Measurements from ENCODE around the gene DCHS2. TPM values are rescaled to one million over a fixed set of nuclear protein-coding genes. Genes with fewer than 3 reads are reported as not detected.

Gene DCHS2
- total RNA-seq, 1 experiment from 2014 or later: not detected

GRCh38 chr4:154417373-154417673 is 74.3 kb downstream of the DCHS2 start:
- no peaks in the 10 kb centered on the region for H3K79me2 ChIP-seq (ENCODE audit: low read length)
- no peaks in the 10 kb centered on the region for H3K36me3 ChIP-seq (ENCODE audit: insufficient read depth, low read length)
- no peaks in the 10 kb centered on the region for H4K20me1 ChIP-seq (ENCODE audit: insufficient read depth, low read depth, low read length)
- no peak overlapping the region for H3K27ac ChIP-seq (ENCODE audit: low read length)
- H2AFZ ChIP-seq (ENCODE audit: low read length): no peak overlapping the region
- no peak for DNase-seq
- no peak overlapping the region for H3K4me3 ChIP-seq (ENCODE audit: low read length)
- no peak overlapping the region for H3K9ac ChIP-seq (ENCODE audit: low read length)
- H3K4me2 ChIP-seq (ENCODE audit: low read depth, low read length, poor library complexity, severe bottlenecking): no peak overlapping the region
- H3K9me3 ChIP-seq (ENCODE audit: low read length): no peaks in the 10 kb centered on the region
- no peaks in the 10 kb centered on the region for H3K27me3 ChIP-seq (ENCODE audit: low read length)
- no peaks in the 10 kb centered on the region for H3K9me2 ChIP-seq (replicated peaks; ENCODE audit: insufficient read depth, low read length)
- H3K4me1 ChIP-seq (ENCODE audit: low read length): no peaks in the 10 kb centered on the region

GRCh38 chr4:154416190-154416547 is 75.4 kb downstream of the DCHS2 start:
- Histone ChIP-seq H4K20me1 (ENCODE audit: insufficient read depth, low read depth, low read length) (no peaks in the 10 kb centered on the region), H3K4me2 (ENCODE audit: low read depth, low read length, poor library complexity, severe bottlenecking) (no peak overlapping the region), H3K9me3 (ENCODE audit: low read length) (no peaks in the 10 kb centered on the region), H2AFZ (ENCODE audit: low read length) (no peak overlapping the region), H3K9me2 (replicated peaks; ENCODE audit: insufficient read depth, low read length) (no peaks in the 10 kb centered on the region), H3K4me1 (ENCODE audit: low read length) (no peaks in the 10 kb centered on the region), H3K4me3 (ENCODE audit: low read length) (no peak overlapping the region), H3K9ac (ENCODE audit: low read length) (no peak overlapping the region), H3K27me3 (ENCODE audit: low read length) (no peaks in the 10 kb centered on the region), H3K36me3 (ENCODE audit: insufficient read depth, low read length) (no peaks in the 10 kb centered on the region), H3K79me2 (ENCODE audit: low read length) (no peaks in the 10 kb centered on the region), H3K27ac (ENCODE audit: low read length) (no peak overlapping the region)
- no peak for DNase-seq

- no peaks in the 10 kb centered on the region for H3K4me1 ChIP-seq (ENCODE audit: low read length)
- H3K27me3 ChIP-seq (ENCODE audit: low read length): no peaks in the 10 kb centered on the region
- H3K9me3 ChIP-seq (ENCODE audit: low read length): no peaks in the 10 kb centered on the region
- H3K4me3 ChIP-seq (ENCODE audit: low read length): no peak overlapping the region
- H3K27ac ChIP-seq (ENCODE audit: low read length): no peak overlapping the region
- H3K79me2 ChIP-seq (ENCODE audit: low read length): no peaks in the 10 kb centered on the region
- H2AFZ ChIP-seq (ENCODE audit: low read length): no peak overlapping the region
- H3K9ac ChIP-seq (ENCODE audit: low read length): no peak overlapping the region
- no peak overlapping the region for H3K4me2 ChIP-seq (ENCODE audit: low read depth, low read length, poor library complexity, severe bottlenecking)
- no peaks in the 10 kb centered on the region for H3K36me3 ChIP-seq (ENCODE audit: insufficient read depth, low read length)
- H4K20me1 ChIP-seq (ENCODE audit: insufficient read depth, low read depth, low read length): no peaks in the 10 kb centered on the region
- no peaks in the 10 kb centered on the region for H3K9me2 ChIP-seq (replicated peaks; ENCODE audit: insufficient read depth, low read length)
- no peak for DNase-seq
Observed at GRCh38 chr4:154415313-154415712, 76.3 kb downstream of the DCHS2 start.

- H3K9ac ChIP-seq (ENCODE audit: low read length): no peak overlapping the region
- no peaks in the 10 kb centered on the region for H4K20me1 ChIP-seq (ENCODE audit: insufficient read depth, low read depth, low read length)
- no peaks in the 10 kb centered on the region for H3K79me2 ChIP-seq (ENCODE audit: low read length)
- H3K36me3 ChIP-seq (ENCODE audit: insufficient read depth, low read length): no peaks in the 10 kb centered on the region
- no peak for DNase-seq
- no peaks in the 10 kb centered on the region for H3K9me3 ChIP-seq (ENCODE audit: low read length)
- no peak overlapping the region for H3K27ac ChIP-seq (ENCODE audit: low read length)
- no peak overlapping the region for H3K4me3 ChIP-seq (ENCODE audit: low read length)
- no peaks in the 10 kb centered on the region for H3K4me1 ChIP-seq (ENCODE audit: low read length)
- H3K4me2 ChIP-seq (ENCODE audit: low read depth, low read length, poor library complexity, severe bottlenecking): no peak overlapping the region
- H3K27me3 ChIP-seq (ENCODE audit: low read length): no peaks in the 10 kb centered on the region
- H2AFZ ChIP-seq (ENCODE audit: low read length): no peak overlapping the region
- H3K9me2 ChIP-seq (replicated peaks; ENCODE audit: insufficient read depth, low read length): no peaks in the 10 kb centered on the region
Observed at GRCh38 chr4:154414796-154415195, 76.8 kb downstream of the DCHS2 start.

- Histone ChIP-seq H3K4me3 (ENCODE audit: low read length) (no peak overlapping the region), H2AFZ (ENCODE audit: low read length) (no peak overlapping the region), H3K9ac (ENCODE audit: low read length) (no peak overlapping the region)
Observed at GRCh38 chr4:154414371-154414770, 77.2 kb downstream of the DCHS2 start.

GRCh38 chr4:154407443-154407842 is 84.2 kb downstream of the DCHS2 start:
- Histone ChIP-seq H3K4me1 (ENCODE audit: low read length) (no peaks in the 10 kb centered on the region), H3K4me2 (ENCODE audit: low read depth, low read length, poor library complexity, severe bottlenecking) (no peak overlapping the region), H2AFZ (ENCODE audit: low read length) (no peak overlapping the region), H3K9me3 (ENCODE audit: low read length) (no peaks in the 10 kb centered on the region), H3K27ac (ENCODE audit: low read length) (no peak overlapping the region), H3K9me2 (replicated peaks; ENCODE audit: insufficient read depth, low read length) (no peaks in the 10 kb centered on the region), H3K79me2 (ENCODE audit: low read length) (no peaks in the 10 kb centered on the region), H4K20me1 (ENCODE audit: insufficient read depth, low read depth, low read length) (no peaks in the 10 kb centered on the region), H3K4me3 (ENCODE audit: low read length) (no peak overlapping the region), H3K27me3 (ENCODE audit: low read length) (no peaks in the 10 kb centered on the region), H3K9ac (ENCODE audit: low read length) (no peak overlapping the region), H3K36me3 (ENCODE audit: insufficient read depth, low read length) (no peaks in the 10 kb centered on the region)
- DNase-seq: no peak

More at GRCh38 chr4:154414371-154414770, 77.2 kb downstream of the DCHS2 start:
- Histone ChIP-seq H3K27ac (ENCODE audit: low read length) (no peak overlapping the region), H3K4me2 (ENCODE audit: low read depth, low read length, poor library complexity, severe bottlenecking) (no peak overlapping the region), H3K9me2 (replicated peaks; ENCODE audit: insufficient read depth, low read length) (no peaks in the 10 kb centered on the region), H4K20me1 (ENCODE audit: insufficient read depth, low read depth, low read length) (no peaks in the 10 kb centered on the region), H3K36me3 (ENCODE audit: insufficient read depth, low read length) (no peaks in the 10 kb centered on the region), H3K27me3 (ENCODE audit: low read length) (no peaks in the 10 kb centered on the region), H3K9me3 (ENCODE audit: low read length) (no peaks in the 10 kb centered on the region), H3K4me1 (ENCODE audit: low read length) (no peaks in the 10 kb centered on the region), H3K79me2 (ENCODE audit: low read length) (no peaks in the 10 kb centered on the region)
- no peak for DNase-seq

- Histone ChIP-seq H3K9me2 (replicated peaks; ENCODE audit: insufficient read depth, low read length) (no peaks in the 10 kb centered on the region), H3K4me2 (ENCODE audit: low read depth, low read length, poor library complexity, severe bottlenecking) (no peak overlapping the region), H3K4me1 (ENCODE audit: low read length) (no peaks in the 10 kb centered on the region), H3K27me3 (ENCODE audit: low read length) (no peaks in the 10 kb centered on the region), H3K4me3 (ENCODE audit: low read length) (no peak overlapping the region), H2AFZ (ENCODE audit: low read length) (no peak overlapping the region), H3K79me2 (ENCODE audit: low read length) (no peaks in the 10 kb centered on the region), H3K9ac (ENCODE audit: low read length) (no peak overlapping the region), H3K36me3 (ENCODE audit: insufficient read depth, low read length) (no peaks in the 10 kb centered on the region), H4K20me1 (ENCODE audit: insufficient read depth, low read depth, low read length) (no peaks in the 10 kb centered on the region), H3K9me3 (ENCODE audit: low read length) (no peaks in the 10 kb centered on the region), H3K27ac (ENCODE audit: low read length) (no peak overlapping the region)
- DNase-seq: peak; percentile 50
Observed at GRCh38 chr4:154406018-154406795, 85.4 kb downstream of the DCHS2 start.

GRCh38 chr4:154399259-154399974 is 92.2 kb downstream of the DCHS2 start:
- H3K27ac ChIP-seq (ENCODE audit: low read length): no peak overlapping the region
- H3K9ac ChIP-seq (ENCODE audit: low read length): no peak overlapping the region
- no peaks in the 10 kb centered on the region for H3K36me3 ChIP-seq (ENCODE audit: insufficient read depth, low read length)
- H3K4me2 ChIP-seq (ENCODE audit: low read depth, low read length, poor library complexity, severe bottlenecking): no peak overlapping the region
- no peaks in the 10 kb centered on the region for H3K27me3 ChIP-seq (ENCODE audit: low read length)
- H3K79me2 ChIP-seq (ENCODE audit: low read length): no peaks in the 10 kb centered on the region
- H4K20me1 ChIP-seq (ENCODE audit: insufficient read depth, low read depth, low read length): no peaks in the 10 kb centered on the region
- peaks cover 4% of the 10 kb centered on the region; the same call in 1 of the 2 replicates for H3K4me1 ChIP-seq (ENCODE audit: low read length)
- H3K9me3 ChIP-seq (ENCODE audit: low read length): no peaks in the 10 kb centered on the region
- no peak overlapping the region for H3K4me3 ChIP-seq (ENCODE audit: low read length)
- no peak for DNase-seq
- H3K9me2 ChIP-seq (replicated peaks; ENCODE audit: insufficient read depth, low read length): no peaks in the 10 kb centered on the region
- no peak overlapping the region for H2AFZ ChIP-seq (ENCODE audit: low read length)
